Nucleus accumbens (tissue), 56 donors: Measurements from ENCODE around the gene TPRG1.
A peak's percentile ranks its signal among the peaks of the same experiment; 100 is the strongest.

Experiments
- DNase-seq, 56 donors: peaks; one replicate each; lab custom pipeline; 2025; lab: John Stamatoyannopoulos, UW

The TPRG1 gene

DNA sequence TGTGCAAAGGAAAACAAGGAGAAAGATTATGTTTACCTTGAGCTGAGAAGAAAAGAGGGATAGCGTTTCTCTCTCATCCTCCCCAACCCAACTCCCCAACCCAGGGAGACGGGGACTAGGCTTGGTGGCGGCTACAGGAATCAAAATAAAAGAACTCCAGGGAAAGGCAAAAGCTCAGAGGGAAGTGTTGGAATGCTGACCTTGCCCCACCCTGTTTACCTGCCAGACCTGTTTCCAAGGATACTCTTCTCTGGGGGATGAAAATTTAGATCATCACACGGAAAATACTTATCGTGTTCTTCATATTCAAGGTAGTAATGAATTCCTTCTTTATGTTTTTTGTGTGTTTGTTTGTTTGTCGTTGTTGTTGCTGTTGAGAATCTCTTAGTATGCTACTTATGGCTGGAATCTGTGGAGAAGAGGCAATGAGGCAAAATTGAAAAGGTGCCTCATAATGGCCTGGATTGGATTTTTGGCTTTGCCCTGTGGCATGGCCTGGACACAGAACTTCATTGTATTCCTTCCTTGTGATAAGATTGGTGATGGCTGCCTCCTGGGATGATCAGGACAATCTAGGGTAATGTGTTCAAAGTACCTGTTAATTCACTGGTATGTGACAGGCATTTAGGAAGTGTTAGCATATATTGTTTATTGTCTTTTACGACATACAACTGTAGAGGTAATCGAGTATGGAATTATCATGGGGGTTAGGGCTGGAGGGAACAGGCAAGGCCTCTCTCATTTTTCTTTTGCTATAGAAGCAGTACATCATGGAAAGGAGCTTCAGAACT, 11.1 kb upstream of the TPRG1 start:
- DNase-seq: no peak

DNA sequence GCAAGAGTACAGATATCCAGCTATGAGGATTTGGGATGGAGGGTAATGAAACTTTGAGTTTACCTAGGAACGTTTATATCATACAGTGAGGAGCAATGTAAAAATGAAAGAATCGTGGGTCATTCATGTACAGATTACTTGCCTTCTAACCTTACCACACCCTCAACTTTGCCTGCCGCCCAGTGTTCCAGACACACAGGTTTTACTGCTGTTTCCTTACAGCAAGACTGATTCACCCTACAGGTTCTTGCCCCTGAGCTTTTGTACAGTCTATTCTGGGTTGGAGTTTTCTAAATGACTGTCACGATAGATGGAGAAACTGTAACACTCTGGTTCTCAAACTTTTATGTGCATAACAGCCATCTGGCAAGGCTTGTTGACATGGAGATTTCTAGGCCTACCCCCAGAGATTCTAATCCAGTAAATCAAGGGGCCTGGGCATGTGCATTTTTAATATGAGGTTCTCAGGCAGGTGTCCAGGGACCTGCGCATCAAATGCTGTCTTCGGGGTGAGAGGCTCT, 6.6 kb upstream of the TPRG1 start:
- no peak for DNase-seq

GRCh38 chr3:189166321-189166720, 5.5 kb upstream of the TPRG1 start:
- no peak for DNase-seq

- no peak for DNase-seq
Measured at GRCh38 chr3:189167027-189167766, 4.6 kb upstream of the TPRG1 start.

GRCh38 chr3:189168711-189169110, 3.1 kb upstream of the TPRG1 start:
- DNase-seq: no peak

GRCh38 chr3:189169728-189170127, 2.0 kb upstream of the TPRG1 start:
- DNase-seq: no peak

- no peak for DNase-seq
Measured at GRCh38 chr3:189170559-189170958, 1.2 kb upstream of the TPRG1 start.

DNA sequence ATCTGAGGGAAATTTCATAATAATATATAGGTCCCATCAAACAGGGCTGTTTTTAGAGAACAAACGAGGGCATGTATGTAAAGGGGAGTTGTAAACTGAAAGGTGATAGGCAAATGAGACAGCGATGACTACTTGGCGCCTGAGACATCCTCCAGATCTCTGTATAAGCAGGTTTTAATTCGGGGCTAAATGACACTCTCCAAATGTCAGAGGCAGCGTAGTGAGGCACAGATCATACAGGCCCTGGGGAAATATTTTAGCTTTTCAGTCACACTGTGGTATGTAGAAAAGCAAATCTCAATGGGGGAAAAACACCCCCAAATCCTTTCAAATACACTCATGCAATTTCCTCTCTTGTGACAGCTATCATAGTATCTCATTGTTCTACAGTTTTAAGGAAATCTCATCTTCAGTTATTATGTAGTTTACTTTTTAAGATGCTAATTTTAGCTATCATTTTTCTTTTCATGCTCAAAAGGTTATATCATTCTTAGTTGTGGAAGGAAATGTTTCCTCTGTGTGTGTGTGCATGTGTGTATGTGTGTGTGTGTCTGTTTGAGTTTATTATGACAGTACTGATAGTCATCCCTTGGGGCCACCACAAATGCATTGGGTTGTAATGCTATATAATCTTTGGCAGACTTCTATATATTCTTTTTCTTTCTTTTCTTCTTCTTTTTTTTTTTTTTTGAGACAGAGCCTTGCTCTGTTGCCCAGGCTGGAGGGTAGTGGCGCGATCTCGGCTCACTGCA, 1.1 kb downstream of the TPRG1 start:
- DNase-seq: no peak

- no peak for DNase-seq
Measured at GRCh38 chr3:189184566-189184965, 12.8 kb downstream of the TPRG1 start.

DNA sequence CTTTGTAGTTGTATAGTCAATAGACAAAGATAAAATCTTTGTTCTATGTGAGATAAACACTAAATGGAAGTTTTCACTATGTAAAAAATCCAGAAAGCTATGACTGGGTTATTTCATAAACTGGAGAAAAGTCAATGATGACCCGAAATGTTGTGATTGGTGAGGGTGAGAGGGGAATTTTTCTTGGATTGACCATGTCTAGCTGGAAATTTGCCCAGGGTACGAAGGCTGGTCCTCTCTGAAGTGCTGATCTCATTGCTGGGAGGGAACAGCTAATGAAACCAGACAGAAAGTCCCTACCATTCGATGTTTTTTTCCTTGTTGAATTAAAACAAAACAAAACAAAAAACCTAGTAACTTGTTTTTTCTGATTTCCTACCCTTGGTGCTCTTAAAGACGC, 14.3 kb downstream of the TPRG1 start:
- no peak for DNase-seq

DNA sequence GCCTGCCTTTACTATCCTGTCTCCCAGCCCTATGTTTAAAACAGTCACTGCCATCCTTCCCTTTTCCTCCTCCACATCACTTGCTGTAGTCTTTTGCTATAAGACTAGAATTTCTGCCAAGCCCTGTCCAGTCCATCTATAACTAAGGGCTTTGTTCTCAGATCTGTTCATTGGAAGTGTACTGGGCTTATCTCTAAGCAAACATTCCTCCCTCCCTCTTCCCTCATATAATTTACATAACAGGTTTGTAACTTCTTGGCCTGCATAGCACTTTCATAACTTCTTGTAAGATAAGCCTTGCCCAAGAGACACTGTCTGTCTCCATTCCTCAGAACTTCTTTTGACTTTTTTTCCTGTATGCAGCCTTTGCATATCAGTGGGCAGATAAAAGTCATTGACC, 16.7 kb downstream of the TPRG1 start:
- no peak for DNase-seq

- no peak for DNase-seq
Measured at GRCh38 chr3:189192725-189193124, 21.0 kb downstream of the TPRG1 start.

DNA sequence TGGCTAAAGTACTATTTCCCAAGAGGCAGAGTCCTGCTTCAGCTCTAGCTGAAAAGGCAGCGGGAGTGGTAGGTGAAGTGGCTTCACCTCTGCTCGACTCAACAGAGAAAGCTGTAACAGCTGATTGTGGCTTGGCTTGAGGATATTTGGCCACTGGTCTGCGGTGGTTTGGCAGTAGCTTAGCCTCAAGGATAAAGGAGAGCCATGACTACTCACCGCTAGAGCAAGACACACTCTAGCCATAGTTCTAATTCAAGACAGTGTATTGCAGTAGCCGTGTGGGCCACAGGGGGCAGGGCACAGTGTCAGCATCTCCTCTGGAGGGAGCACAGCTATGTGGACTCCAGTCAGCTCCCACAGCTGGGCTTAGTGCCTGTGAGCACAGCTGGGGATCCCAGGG, 23.5 kb downstream of the TPRG1 start:
- DNase-seq: no peak

DNA sequence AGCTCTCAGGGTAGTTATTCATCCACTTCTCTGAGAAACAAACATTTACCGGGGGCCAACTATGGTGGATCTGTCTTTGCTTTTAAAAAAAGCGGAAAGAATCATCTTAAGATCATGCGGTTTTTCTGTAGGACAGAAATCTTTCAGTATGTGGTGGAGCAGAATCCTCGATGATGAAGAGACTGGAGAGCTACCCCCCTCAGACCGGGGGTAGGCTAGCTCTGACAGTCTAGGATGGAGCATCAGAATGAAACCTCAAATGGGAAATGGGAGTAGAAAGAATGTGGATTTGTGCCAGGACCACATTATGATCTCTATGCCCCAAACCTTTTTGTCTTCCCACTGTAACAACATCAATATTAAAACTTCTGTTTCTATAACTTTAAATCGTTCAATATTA, 30.3 kb downstream of the TPRG1 start:
- no peak for DNase-seq

DNA sequence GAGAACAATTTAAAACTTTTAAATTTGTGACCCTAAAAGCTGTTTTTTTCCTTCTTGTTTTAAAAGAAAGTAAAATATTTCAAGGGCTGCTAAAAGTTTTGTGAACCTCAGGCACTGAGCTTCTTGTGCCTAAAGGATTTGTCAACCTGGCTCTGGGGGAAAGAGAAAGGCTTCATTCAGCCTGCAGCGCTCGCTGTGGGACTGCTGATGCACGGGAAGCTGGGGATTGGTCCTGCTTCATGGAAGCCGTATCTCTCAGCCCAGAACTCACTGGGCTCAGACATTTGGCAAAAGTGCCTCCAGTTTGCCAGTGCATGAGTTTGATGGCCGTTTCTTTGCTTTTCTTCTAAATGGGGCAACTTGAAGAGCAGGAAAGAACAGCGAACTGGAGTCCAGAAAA, 30.8 kb downstream of the TPRG1 start:
- DNase-seq: peak in 14 of 56 donors; percentile 0 to 23 (median 5)

DNA sequence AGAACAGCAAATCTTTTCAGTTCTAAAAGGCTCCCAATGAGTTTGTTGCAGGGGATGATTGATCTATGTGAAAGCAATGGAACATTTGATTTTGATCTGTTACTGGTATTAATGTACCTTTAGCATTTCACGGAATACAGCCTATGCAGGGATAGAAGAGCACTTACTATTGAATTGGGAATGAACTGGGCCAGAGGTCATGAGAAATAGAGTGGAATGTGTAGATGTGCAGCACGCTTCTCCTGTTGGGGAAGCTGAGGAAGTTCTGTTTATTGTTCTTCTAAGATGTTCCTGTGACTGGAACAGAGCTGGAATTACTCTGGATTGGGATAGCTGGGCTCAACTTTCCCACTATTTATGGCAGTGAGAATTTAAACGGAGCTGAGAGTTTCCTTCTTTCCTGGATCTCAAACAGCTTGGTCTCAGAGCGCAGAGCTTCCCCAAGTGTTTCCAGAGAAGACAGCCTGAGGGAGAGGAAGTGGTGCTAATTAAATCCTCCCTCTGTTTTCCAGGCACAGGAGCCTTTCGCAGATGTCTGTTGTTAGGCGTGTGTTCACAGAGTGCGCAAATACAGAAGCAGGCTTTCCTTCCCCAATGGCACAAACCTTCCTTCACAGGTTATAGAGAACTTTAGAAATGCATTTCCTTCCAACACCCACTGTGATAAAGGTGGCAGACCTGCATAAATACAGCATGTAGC, 32.5 kb downstream of the TPRG1 start:
- peak in 3 of 56 donors; percentile 5 to 12 (median 10) for DNase-seq

DNA sequence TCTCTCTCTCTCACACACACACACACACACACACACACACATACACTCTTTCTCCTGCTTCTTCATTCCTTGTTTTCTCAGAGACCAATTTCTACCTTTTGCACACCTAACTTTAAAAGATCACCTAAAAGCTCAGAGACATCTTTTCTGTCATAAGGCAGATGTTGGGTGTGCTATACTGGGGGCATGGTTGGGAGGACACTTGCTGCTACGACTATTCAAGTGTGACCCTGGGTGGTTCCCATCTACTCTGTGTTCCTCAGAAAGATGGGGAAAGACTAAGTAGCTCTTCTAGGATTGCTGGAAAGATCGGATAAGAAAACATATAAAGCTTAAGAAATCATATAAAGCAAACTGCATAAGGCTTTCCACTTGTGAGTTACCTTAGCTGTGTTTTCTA, 33.2 kb downstream of the TPRG1 start:
- DNase-seq: no peak

- no peak for DNase-seq
Measured at GRCh38 chr3:189210251-189210770, 38.5 kb downstream of the TPRG1 start.

GRCh38 chr3:189212681-189213080, 40.9 kb downstream of the TPRG1 start:
- DNase-seq: no peak

DNA sequence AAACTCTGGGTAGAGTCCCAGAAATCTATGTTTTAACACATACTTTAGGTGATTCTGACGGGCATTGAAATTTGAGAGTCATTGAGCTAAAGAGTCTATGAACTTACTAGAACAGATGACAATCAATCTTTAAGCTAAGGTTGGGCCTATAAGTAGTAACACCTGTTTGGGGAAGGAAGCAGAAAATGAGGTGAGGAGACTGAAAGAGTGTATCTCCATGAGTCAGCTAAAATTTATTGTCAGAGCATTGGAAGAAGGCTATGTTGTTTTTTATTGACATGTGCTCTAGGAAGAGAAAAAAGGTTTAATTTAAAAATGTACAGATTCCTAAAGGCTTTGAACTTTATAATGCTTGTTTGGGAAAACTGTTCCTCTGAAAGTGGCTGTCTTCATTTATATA, 42.9 kb downstream of the TPRG1 start:
- no peak for DNase-seq
